PC-9 (cell line): Measurements from ENCODE around the gene MYO18B. TPM values are rescaled to one million over a fixed set of nuclear protein-coding genes. Genes with fewer than 3 reads are reported as not detected.

Experiments
- BruUV-seq: library from RNA; stranded (reverse); fragments of 400-500 nt; replicated peaks from 2 replicates; lab custom pipeline; 2021; lab: Mats Ljungman, UMichigan
- CTCF ChIA-PET: fragments of 300-600 bp; sonication (Branson Sonifier 250); formaldehyde crosslinking; loops from one replicate; lab custom pipeline; 2022; ENCODE audit warnings: antibody characterized with exemption; lab: Charles Lee
- POLR2A ChIA-PET: fragments of 300-600 bp; sonication (Branson Sonifier 250); formaldehyde crosslinking; loops from one replicate; lab custom pipeline; 2022; ENCODE audit warnings: antibody characterized with exemption; ENCODE audit not compliant: unreplicated experiment; lab: Charles Lee
- DNase-seq, 2 experiments: peaks; one replicate each; pipeline versions ENCODE4 v3.0.0 to v3.0.0-alpha.2; 2015 to 2022; ENCODE audit warnings: mixed read lengths in 1 of 2
- H2AFZ ChIP-seq: fragments of 200-600 bp; sonication (generic); 2 replicates; pipeline ENCODE4 v1.8.1; 2017; ENCODE audit warnings: antibody characterized with exemption
- H3F3A ChIP-seq: fragments of 200-600 bp; sonication (generic); 2 replicates; pipeline ENCODE4 v1.8.1; 2017; ENCODE audit warnings: antibody characterized with exemption, mild to moderate bottlenecking, low read depth; ENCODE audit not compliant: insufficient read depth
- H3K27ac ChIP-seq: fragments of 200-600 bp; sonication (generic); 2 replicates; pipeline ENCODE4 v1.6.1; 2016; ENCODE audit warnings: mixed run types
- H3K27me3 ChIP-seq: fragments of 200-600 bp; sonication (generic); 2 replicates; pipeline ENCODE4 v1.6.1; 2016; ENCODE audit warnings: low read depth, mixed run types; ENCODE audit not compliant: insufficient read depth
- H3K36me3 ChIP-seq: fragments of 200-600 bp; sonication (generic); 2 replicates; pipeline ENCODE4 v1.6.1; 2016; ENCODE audit warnings: low read depth, mixed run types
- H3K4me1 ChIP-seq: fragments of 200-600 bp; sonication (generic); replicated peaks from 2 replicates; pipeline ENCODE4 v1.6.1; 2016; ENCODE audit warnings: mixed run types; ENCODE audit not compliant: insufficient read depth
- H3K4me2 ChIP-seq: fragments of 200-600 bp; sonication (generic); 2 replicates; pipeline ENCODE4 v1.6.1; 2017; ENCODE audit warnings: mixed run types
- H3K4me3 ChIP-seq: fragments of 200-600 bp; sonication (generic); 2 replicates; pipeline ENCODE4 v1.6.1; 2016; ENCODE audit warnings: mixed run types
- H3K79me2 ChIP-seq: fragments of 200-600 bp; sonication (generic); 2 replicates; pipeline ENCODE4 v1.6.1; 2017; ENCODE audit warnings: low read depth, mixed run types
- H3K9me2 ChIP-seq: fragments of 200-600 bp; sonication (generic); 2 replicates; pipeline ENCODE4 v1.8.1; 2017; ENCODE audit warnings: mild to moderate bottlenecking; ENCODE audit not compliant: insufficient read depth
- H3K9me3 ChIP-seq: fragments of 200-600 bp; sonication (generic); 2 replicates; pipeline ENCODE4 v1.8.1; 2016; ENCODE audit warnings: low read depth; ENCODE audit not compliant: insufficient read depth
- H4K20me1 ChIP-seq: fragments of 200-600 bp; sonication (generic); 2 replicates; pipeline ENCODE4 v1.8.1; 2017; ENCODE audit not compliant: insufficient read depth
- CTCF ChIP-seq: fragments of 200-600 bp; sonication (generic); conservative IDR thresholded peaks from 2 replicates; pipeline ENCODE4 v1.6.1; 2017; ENCODE audit warnings: mixed run types, antibody characterized with exemption, mild to moderate bottlenecking, moderate library complexity
- EZH2 ChIP-seq: fragments of 200-600 bp; sonication (generic); IDR thresholded peaks from 2 replicates; pipeline ENCODE4 v1.8.0; 2017; ENCODE audit warnings: antibody characterized with exemption, low read depth
- intact Hi-C: fragments of 100-400 bp; cut with micrococcal nuclease; formaldehyde crosslinking; loops from one replicate; pipeline ENCODE4 v1.10.0; 2022; ENCODE audit not compliant: unreplicated experiment
- total RNA-seq: library from RNA; stranded (reverse); gene quantifications from 2 replicates; pipeline ENCODE4 v1.2.3, GENCODE V29; 2021

MYO18B gene
- total RNA-seq, 1 experiment from 2014 or later, result not detected

- CTCF ChIA-PET, result no interaction called here
- H3K27ac ChIP-seq, result no peak overlapping the region
These were observed 25.4 kb upstream of the MYO18B start for GRCh38 chr22:25716637-25717036.

DNA sequence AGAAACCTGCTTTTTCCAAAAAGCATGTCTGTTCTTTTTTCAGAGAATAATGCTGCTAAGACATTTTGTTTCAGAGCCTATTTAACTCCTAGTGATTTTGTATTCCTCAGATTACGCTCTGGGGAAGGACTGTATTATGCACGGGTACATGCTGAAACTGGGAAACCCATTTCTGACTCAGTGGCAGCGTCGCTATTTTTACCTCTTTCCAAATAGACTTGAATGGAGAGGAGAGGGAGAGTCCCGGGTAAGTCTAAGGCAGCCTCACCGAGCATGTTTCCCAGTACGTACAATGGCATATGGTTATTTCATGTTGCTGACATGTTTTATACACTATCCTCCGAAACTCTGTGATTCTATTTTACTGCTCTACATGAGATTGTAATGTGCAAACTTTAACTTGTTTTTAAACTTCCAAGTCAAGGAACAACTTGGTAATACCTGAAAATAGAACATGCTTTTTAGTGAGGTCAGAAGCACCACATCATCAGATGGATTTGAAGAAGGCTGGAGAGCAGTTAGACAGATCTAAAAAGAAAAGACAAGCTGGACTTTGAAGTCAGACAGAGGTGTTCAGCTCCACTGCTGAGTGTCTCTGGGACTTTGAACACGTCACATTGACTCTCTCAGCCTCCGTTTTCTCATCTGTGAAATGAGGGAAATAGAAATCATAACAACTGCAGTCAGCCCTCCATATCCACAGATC lies 23.7 kb upstream of the MYO18B start:
- Histone ChIP-seq H3K9me2 (no peaks in the 10 kb centered on the region), H3K27me3 (peaks cover 45% of the 10 kb centered on the region; the same call in 1 of the 2 replicates), H3K4me2 (no peak overlapping the region), H3K27ac (no peak overlapping the region), H3K79me2 (no peaks in the 10 kb centered on the region), H3K4me3 (no peak overlapping the region), H3F3A (no peaks in the 10 kb centered on the region), H3K9me3 (no peaks in the 10 kb centered on the region), H4K20me1 (no peaks in the 10 kb centered on the region), H3K4me1 (no peaks in the 10 kb centered on the region), H3K36me3 (no peaks in the 10 kb centered on the region), H2AFZ (no peak overlapping the region)
- DNase-seq, result no peak
- no peak for TF ChIP-seq CTCF
- no peak for TF ChIP-seq EZH2
- ChIA-PET POLR2A (no interaction called here), CTCF (no interaction called here)
- no TSS peak for BruUV-seq
- intact Hi-C loops, result no loop called here

More at GRCh38 chr22:25716637-25717036, 25.4 kb upstream of the MYO18B start:
- H3K4me1 ChIP-seq, result no peaks in the 10 kb centered on the region
- no peaks in the 10 kb centered on the region for H3K36me3 ChIP-seq
- H3K4me2 ChIP-seq, result no peak overlapping the region
- no peak overlapping the region for H2AFZ ChIP-seq
- no peak for DNase-seq
- H3K4me3 ChIP-seq, result no peak overlapping the region
- TF ChIP-seq CTCF (no peak), EZH2 (no peak)
- POLR2A ChIA-PET, result no interaction called here
- no peaks in the 10 kb centered on the region for H4K20me1 ChIP-seq
- no TSS peak for BruUV-seq
- H3F3A ChIP-seq, result no peaks in the 10 kb centered on the region
- no peaks in the 10 kb centered on the region for H3K79me2 ChIP-seq
- intact Hi-C loops, result no loop called here
- H3K9me2 ChIP-seq, result no peaks in the 10 kb centered on the region
- peaks cover 40% of the 10 kb centered on the region; the same call in 1 of the 2 replicates for H3K27me3 ChIP-seq
- H3K9me3 ChIP-seq, result no peaks in the 10 kb centered on the region

- Histone ChIP-seq H3K4me1 (no peaks in the 10 kb centered on the region), H4K20me1 (no peaks in the 10 kb centered on the region), H3K36me3 (no peaks in the 10 kb centered on the region), H3K4me3 (no peak overlapping the region), H3K79me2 (no peaks in the 10 kb centered on the region), H3K27ac (no peak overlapping the region), H2AFZ (no peak overlapping the region), H3K4me2 (no peak overlapping the region), H3F3A (no peaks in the 10 kb centered on the region), H3K27me3 (peaks cover 38% of the 10 kb centered on the region), H3K9me3 (no peaks in the 10 kb centered on the region), H3K9me2 (no peaks in the 10 kb centered on the region)
- POLR2A ChIA-PET, result no interaction called here
- BruUV-seq, result no TSS peak
- intact Hi-C loops, result no loop called here
- no peak for DNase-seq
- TF ChIP-seq CTCF (no peak), EZH2 (no peak)
- CTCF ChIA-PET, result no interaction called here
These were observed 19.8 kb upstream of the MYO18B start for GRCh38 chr22:25722223-25722622.
